HepG2 (cell line): Measurements from ENCODE around the gene DHH. TPM values are rescaled to one million over a fixed set of nuclear protein-coding genes. Genes with fewer than 3 reads are reported as not detected.

ENCODE experiments used
- ATAC-seq: fragments of 200-7000 bp; cut with Tn5 transposase; 3 replicates; pipeline ENCODE4 v1.9.1; 2020; ENCODE audit warnings: mild to moderate bottlenecking, moderate library complexity
- BruUV-seq: library from RNA; stranded (reverse); fragments of 400-500 nt; replicated peaks from 2 replicates; lab custom pipeline; 2021; lab: Mats Ljungman, UMichigan
- CTCF ChIA-PET: fragments of 300-600 bp; formaldehyde crosslinking; extraction: SDS; loops from one replicate; lab custom pipeline; 2021; ENCODE audit warnings: low total read pairs, inconsistent platforms, low intra/inter-chr PET ratio; lab: Yijun Ruan, JAX
- POLR2A ChIA-PET: fragments of 350-600 bp; sonication (Branson Sonifier 250); formaldehyde crosslinking; loops from one replicate; lab custom pipeline; 2020; ENCODE audit warnings: antibody characterized with exemption, inconsistent platforms; lab: Yijun Ruan, JAX
- DNase-seq: peaks from one replicate; pipeline ENCODE4 v3.0.0-alpha.2; 2015; ENCODE audit warnings: low spot score
- FAIRE-seq: peaks from 3 replicates; lab custom pipeline; 2011; peaks lifted over from hg19 to GRCh38; lab: Jason Lieb, UNC
- H2AFZ ChIP-seq: one replicate; pipeline ENCODE4 v1.6.1; 2011; ENCODE audit warnings: low read length, inconsistent platforms
- H3K27ac ChIP-seq: fragments of 300-600 bp; 3 replicates; pipeline ENCODE4 v1.8.0; 2011; ENCODE audit warnings: mixed run types, mild to moderate bottlenecking, mixed read lengths, low read length, inconsistent platforms; ENCODE audit not compliant: insufficient read depth; ENCODE audit errors: extremely low read length
- H3K27me3 ChIP-seq, 2 experiments: fragments of 200-600 bp in 1 of 2; 2 replicates in 1 of 2; 3 replicates in 1 of 2; pipeline versions ENCODE4 v1.6.0 to v1.8.0; 2011; ENCODE audit warnings: low read length in 2 of 2, mild to moderate bottlenecking in 2 of 2, moderate library complexity in 2 of 2, inconsistent platforms in 1 of 2; ENCODE audit not compliant: insufficient read depth in 2 of 2, control insufficient read depth in 1 of 2
- H3K36me3 ChIP-seq, 2 experiments: fragments of 200-600 bp in 1 of 2; replicated peaks in 1 of 2; 2 replicates in 1 of 2; 3 replicates in 1 of 2; pipeline versions ENCODE4 v1.5.1 to v1.8.0; 2011; ENCODE audit warnings: low read length in 2 of 2, inconsistent platforms in 1 of 2; ENCODE audit not compliant: insufficient read depth in 2 of 2, control insufficient read depth in 1 of 2
- H3K4me1 ChIP-seq: 2 replicates; pipeline ENCODE4 v1.5.1; 2012; ENCODE audit warnings: low read length, inconsistent platforms; ENCODE audit not compliant: insufficient read depth
- H3K4me2 ChIP-seq: 2 replicates; pipeline ENCODE4 v1.6.0; 2011; ENCODE audit warnings: low read depth, low read length, inconsistent platforms
- H3K4me3 ChIP-seq, 3 experiments: fragments of 200-600 bp in 1 of 3; sonication (generic), shearing (Covaris generic) in 1 of 3; replicated peaks in 1 of 3; 2 replicates each; pipeline ENCODE4 v1.5.1; 2011 to 2016; ENCODE audit warnings: low read length in 3 of 3, inconsistent platforms in 2 of 3, low read depth in 2 of 3, mild to moderate bottlenecking in 2 of 3, control low read depth in 1 of 3, mixed read lengths in 1 of 3; ENCODE audit not compliant: insufficient read depth in 1 of 3
- H3K79me2 ChIP-seq: one replicate; pipeline ENCODE4 v1.6.1; 2011; ENCODE audit warnings: low read length, inconsistent platforms; ENCODE audit not compliant: insufficient read depth
- H3K9ac ChIP-seq: 2 replicates; pipeline ENCODE4 v1.6.0; 2011; ENCODE audit warnings: mild to moderate bottlenecking, low read depth, low read length, inconsistent platforms; ENCODE audit not compliant: insufficient read depth
- H3K9me3 ChIP-seq: 2 replicates; pipeline ENCODE4 v1.5.1; 2012; ENCODE audit warnings: mild to moderate bottlenecking, low read length
- H4K20me1 ChIP-seq: 2 replicates; pipeline ENCODE4 v1.6.0; 2011; ENCODE audit warnings: inconsistent platforms, mild to moderate bottlenecking, low read length, moderate library complexity; ENCODE audit not compliant: insufficient read depth
- ATF4 ChIP-seq, 2 experiments: fragments of 450-650 bp in 1 of 2; sonication (generic) in 1 of 2; formaldehyde crosslinking; IDR thresholded peaks; 2 replicates each; pipeline versions ENCODE4 v1.5.0 to v1.8.0; 2020 to 2022; ENCODE audit warnings: mild to moderate bottlenecking in 1 of 2, missing genetic modification reagents in 1 of 2
- CEBPB ChIP-seq: IDR thresholded peaks from 2 replicates; pipeline ENCODE4 v1.6.1; 2011; ENCODE audit warnings: low read depth, low read length, improper control_type of control experiment, borderline replicate concordance
- CEBPG ChIP-seq: IDR thresholded peaks from 2 replicates; pipeline ENCODE4 v1.6.1; 2016
- GATAD2A ChIP-seq: IDR thresholded peaks from 2 replicates; pipeline ENCODE4 v1.6.1; 2016
- SP5 ChIP-seq: IDR thresholded peaks from 2 replicates; pipeline ENCODE4 v1.6.1; 2016; ENCODE audit warnings: low read depth, borderline replicate concordance
- ZBTB42 ChIP-seq: sonication (generic); formaldehyde crosslinking; IDR thresholded peaks from 2 replicates; pipeline ENCODE4 v1.5.0; 2020; ENCODE audit warnings: mild to moderate bottlenecking, missing genetic modification reagents
- ZNF20 ChIP-seq: sonication (generic); formaldehyde crosslinking; IDR thresholded peaks from 2 replicates; pipeline ENCODE4 v1.4.0; 2020; ENCODE audit warnings: mild to moderate bottlenecking, moderate library complexity, missing genetic modification reagents
- ZNF235 ChIP-seq: sonication (generic); formaldehyde crosslinking; IDR thresholded peaks from 2 replicates; pipeline ENCODE4 v1.8.1; 2023; ENCODE audit warnings: mild to moderate bottlenecking, missing genetic modification reagents, borderline replicate concordance
- ZNF274 ChIP-seq: sonication (generic); formaldehyde crosslinking; IDR thresholded peaks from 2 replicates; pipeline ENCODE4 v1.5.1; 2020; ENCODE audit warnings: mild to moderate bottlenecking, missing genetic modification reagents
- ZNF720 ChIP-seq: sonication (generic); formaldehyde crosslinking; IDR thresholded peaks from 2 replicates; pipeline ENCODE4 v1.4.0; 2020; ENCODE audit warnings: missing genetic modification reagents
- ZSCAN22 ChIP-seq: sonication (generic); formaldehyde crosslinking; IDR thresholded peaks from 2 replicates; pipeline ENCODE4 v1.4.0; 2020; ENCODE audit warnings: mild to moderate bottlenecking, missing genetic modification reagents
- ZSCAN5A ChIP-seq: sonication (generic); formaldehyde crosslinking; IDR thresholded peaks from 2 replicates; pipeline ENCODE4 v1.8.0; 2022; ENCODE audit warnings: mild to moderate bottlenecking, missing genetic modification reagents, borderline replicate concordance
- WGBS: methylation state at CpG from one replicate; pipeline ENCODE4 v1.1.6; 2017; ENCODE audit warnings: low lambda C conversion rate; 5-methylcytosine and 5-hydroxymethylcytosine counted together
- in situ Hi-C: cut with HindIII; loops from 2 replicates; pipeline ENCODE4 v1.10.0; 2017; ENCODE audit warnings: low pct_unique_long_range_greater_than_20kb; ENCODE audit not compliant: extremely low pct_ligation_motif_present
- intact Hi-C: fragments of 100-400 bp; cut with micrococcal nuclease; formaldehyde crosslinking; loops from one replicate; pipeline ENCODE4 v1.10.0; 2022; ENCODE audit not compliant: unreplicated experiment
- polyA plus RNA-seq, 8 experiments: library from polyadenylated mRNA; depleted of rRNA in 3 of 8; stranded (reverse) in 7 of 8; unstranded in 1 of 8; fragments of >200 nt; fragmentation: Illumina TruSeq in 4 of 8; extraction: Trizol in 4 of 8; gene quantifications; 2 replicates each; pipeline versions ENCODE4 v1.2.1 to v1.2.3, GENCODE V29; 2011 to 2016; ENCODE audit warnings: low read depth in 4 of 8, missing spikeins in 1 of 8, mixed read lengths in 1 of 8; ENCODE audit not compliant: insufficient read depth in 1 of 8
- total RNA-seq, 5 experiments: library from RNA; depleted of rRNA; stranded (reverse); fragments of >200 nt; fragmentation: Illumina TruSeq; extraction: Trizol; gene quantifications; 2 replicates each; pipeline ENCODE4 v1.2.3, GENCODE V29; 2016; ENCODE audit warnings: low read depth in 1 of 5

Gene DHH
- total and polyA plus RNA-seq, 2 of the 13 experiments (the other 11 are each of a cell fraction or from before 2014, with no cell fraction given), result not detected

DNA sequence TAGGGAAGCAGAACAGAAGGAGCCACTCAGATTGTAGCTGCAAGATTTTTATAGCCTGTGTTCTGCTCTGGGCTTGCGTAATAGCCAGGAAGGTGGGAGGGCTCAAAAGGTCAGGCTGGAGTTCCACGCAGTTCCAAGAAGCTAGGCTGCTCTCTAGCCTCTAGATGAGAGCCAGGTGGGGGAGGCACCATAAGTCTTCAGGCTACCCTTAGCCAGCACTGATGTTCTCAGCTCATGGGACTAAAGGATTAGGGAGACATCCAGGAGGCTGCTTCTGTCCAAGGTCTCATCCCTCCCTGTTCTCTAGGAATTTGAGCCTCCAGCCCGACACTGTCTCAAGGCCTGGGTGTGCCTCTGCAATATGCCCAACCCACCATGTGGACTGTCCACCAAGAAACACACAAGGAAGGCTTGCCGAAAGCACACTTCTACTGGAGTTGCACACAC lies 14.4 kb upstream of the DHH start (continued):
- TF ChIP-seq ZBTB42 (CRISPR knock-in tag) (no peak), ZSCAN5A (no peak), SP5 (CRISPR knock-in tag) (peak; percentile 46; the same call in 1 of the 2 replicates), ZNF20 (CRISPR knock-in tag) (no peak), GATAD2A (peak; percentile 50), ZSCAN22 (CRISPR knock-in tag) (0 out of 2 replicates have a peak, but pooled peaks have one; percentile 43), ZNF274 (0 out of 2 replicates have a peak, but pooled peaks have one; percentile 14)
- TF ChIP-seq, all 625 proteins: peak for 21

- CTCF ChIA-PET, result no interaction called here
- intact Hi-C loops (no loop called here), in situ Hi-C loops (no loop called here)
- Histone ChIP-seq H3K4me1 (peaks cover 15% of the 10 kb centered on the region), H3K79me2 (peaks cover 15% of the 10 kb centered on the region), H3K36me3 (peaks cover 15 to 44% of the 10 kb centered on the region in 2 experiments; a peak in 3 of 5 replicates), H4K20me1 (peaks cover 9% of the 10 kb centered on the region; the same call in 1 of the 2 replicates), H3K27ac (no peak overlapping the region), H3K4me2 (no peak overlapping the region), H3K9me3 (no peaks in the 10 kb centered on the region), H2AFZ (no peak overlapping the region), H3K27me3 (no peaks in the 10 kb centered on the region; a peak in 1 of 5 replicates), H3K9ac (no peak overlapping the region), H3K4me3 (no peak overlapping the region)
- 88% methylated on average over 7 of the region's 9 CpGs for WGBS
- TF ChIP-seq ZNF235 (CRISPR knock-in tag) (no peak), ZNF720 (CRISPR knock-in tag) (no peak), CEBPB (peak; percentile 72), CEBPG (CRISPR knock-in tag) (peak; percentile 52; the same call in 1 of the 2 replicates), ATF4 (CRISPR knock-in tag; IDR thresholded peaks at IDR 0.05) (no peak)
- DNase-seq (no peak), ATAC-seq (no peak), FAIRE-seq (no peak)
- POLR2A ChIA-PET, result no interaction called here
- BruUV-seq, result no TSS peak
Measured at GRCh38 chr12:49105504-49106084, 11.0 kb upstream of the DHH start.
